Neural crest cell (in vitro differentiated cells): ENCODE data around the gene CERKL. TPM values are rescaled to one million over a fixed set of nuclear protein-coding genes. Genes with fewer than 3 reads are reported as not detected.

ENCODE experiments used
- DNase-seq: peaks from one replicate; pipeline ENCODE4 v3.0.0; 2021; ENCODE audit warnings: low read depth, mixed read lengths, low spot score
- H3K27ac Mint-ChIP-seq: one replicate; pipeline ENCODE4 v1.8.0; 2021; ENCODE audit warnings: mild to moderate bottlenecking, mixed read lengths; ENCODE audit not compliant: unreplicated experiment
- H3K27me3 Mint-ChIP-seq: 2 replicates; pipeline ENCODE4 v1.8.0; 2021; ENCODE audit warnings: low read depth, mild to moderate bottlenecking, mixed read lengths
- H3K36me3 Mint-ChIP-seq: 2 replicates; pipeline ENCODE4 v1.8.0; 2021; ENCODE audit warnings: low read depth, mild to moderate bottlenecking, mixed read lengths
- H3K4me1 Mint-ChIP-seq: 2 replicates; pipeline ENCODE4 v1.8.0; 2021; ENCODE audit warnings: mixed read lengths
- H3K4me3 Mint-ChIP-seq: one replicate; pipeline ENCODE4 v1.8.0; 2021; ENCODE audit warnings: mild to moderate bottlenecking, mixed read lengths
- H3K9me3 Mint-ChIP-seq: 2 replicates; pipeline ENCODE4 v1.8.0; 2021; ENCODE audit warnings: mixed read lengths
- CTCF ChIP-seq: fragments of 200-600 bp; sonication (generic); conservative IDR thresholded peaks from 2 replicates; pipeline ENCODE4 v1.5.0; 2021; ENCODE audit warnings: antibody characterized with exemption, mild to moderate bottlenecking
- total RNA-seq: library from RNA; stranded (reverse); gene quantifications from 2 replicates; pipeline ENCODE4 v1.2.1, GENCODE V29; 2021

CERKL gene
- total RNA-seq, 1 donor from 2014 or later = 0.28 TPM

- no peaks in the 10 kb centered on the region for H3K9me3 Mint-ChIP-seq
- TF ChIP-seq CTCF = no peak
- peaks cover 5% of the 10 kb centered on the region for H3K4me1 Mint-ChIP-seq
- no peak for DNase-seq
- no peak overlapping the region for H3K4me3 Mint-ChIP-seq
- no peak overlapping the region for H3K27ac Mint-ChIP-seq
- no peaks in the 10 kb centered on the region for H3K36me3 Mint-ChIP-seq
- H3K27me3 Mint-ChIP-seq = peaks cover 91% of the 10 kb centered on the region
These were observed 17.6 kb upstream of the CERKL start for GRCh38 chr2:181674461-181674860.

- H3K27ac Mint-ChIP-seq = no peak overlapping the region
- H3K9me3 Mint-ChIP-seq = no peaks in the 10 kb centered on the region
- TF ChIP-seq CTCF = no peak
- H3K36me3 Mint-ChIP-seq = no peaks in the 10 kb centered on the region
- no peak overlapping the region for H3K4me3 Mint-ChIP-seq
- peaks cover 91% of the 10 kb centered on the region for H3K27me3 Mint-ChIP-seq
- peaks cover 5% of the 10 kb centered on the region for H3K4me1 Mint-ChIP-seq
- DNase-seq = no peak
These were observed 16.3 kb upstream of the CERKL start for GRCh38 chr2:181673173-181673572.

GRCh38 chr2:181672255-181673008 lies 15.5 kb upstream of the CERKL start:
- Mint-ChIP-seq H3K27me3 (peaks cover 91% of the 10 kb centered on the region), H3K9me3 (no peaks in the 10 kb centered on the region), H3K4me1 (no peaks in the 10 kb centered on the region), H3K27ac (no peak overlapping the region), H3K36me3 (no peaks in the 10 kb centered on the region), H3K4me3 (no peak overlapping the region)
- no peak for DNase-seq
- no peak for TF ChIP-seq CTCF

DNA sequence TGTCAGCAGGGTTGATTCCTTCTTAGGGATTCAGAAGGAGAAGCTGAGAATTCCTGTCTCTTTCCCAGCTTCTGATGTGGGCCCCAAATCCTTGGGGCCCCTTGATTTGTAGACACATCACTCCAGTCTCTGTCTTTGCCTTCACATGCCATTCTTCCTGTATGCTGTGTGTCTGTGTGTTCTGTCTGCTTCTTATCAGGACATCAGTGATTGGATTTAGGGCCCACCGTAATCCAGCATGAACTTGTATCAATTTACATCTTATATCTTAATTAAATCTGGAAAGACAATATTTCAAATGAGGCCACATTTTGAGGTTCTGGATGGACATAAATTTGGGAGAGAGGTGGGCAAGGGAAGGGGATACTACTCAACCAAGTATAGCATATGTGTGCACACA lies 13.7 kb upstream of the CERKL start:
- Mint-ChIP-seq H3K27me3 (peaks cover 96% of the 10 kb centered on the region), H3K9me3 (peaks cover 3% of the 10 kb centered on the region), H3K4me1 (no peaks in the 10 kb centered on the region), H3K27ac (no peak overlapping the region), H3K36me3 (peaks cover under 1% of the 10 kb centered on the region), H3K4me3 (no peak overlapping the region)
- no peak for DNase-seq
- no peak for TF ChIP-seq CTCF

DNA sequence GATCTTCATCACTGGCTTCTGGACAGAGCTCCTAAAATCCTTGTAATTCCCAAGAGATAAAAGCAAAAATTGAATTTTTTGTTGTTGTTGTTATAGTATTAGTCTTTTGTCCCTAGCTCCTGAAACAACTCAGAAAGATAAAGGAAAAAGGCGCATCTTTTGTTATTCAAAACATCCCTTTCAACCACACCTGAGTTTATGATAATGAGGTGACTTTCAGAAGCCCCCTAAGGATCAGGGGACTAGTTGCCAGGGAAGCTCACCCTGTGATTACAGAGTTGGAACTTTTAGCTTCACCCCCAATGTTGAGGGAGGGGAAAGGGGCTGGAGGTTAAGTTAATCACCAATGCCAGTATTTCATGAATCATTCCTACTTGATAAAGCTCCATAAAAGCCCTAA lies 10.3 kb upstream of the CERKL start:
- Mint-ChIP-seq H3K4me3 (no peak overlapping the region), H3K36me3 (peaks cover 3% of the 10 kb centered on the region), H3K9me3 (peaks cover 6% of the 10 kb centered on the region), H3K4me1 (no peaks in the 10 kb centered on the region), H3K27me3 (peaks cover 72% of the 10 kb centered on the region), H3K27ac (no peak overlapping the region)
- no peak for DNase-seq
- TF ChIP-seq CTCF = no peak
